ENCODE results near the gene ADAM15. TPM values are rescaled to one million over a fixed set of nuclear protein-coding genes. Genes with fewer than 3 reads are reported as not detected.
A peak's percentile ranks its signal among the peaks of the same experiment; 100 is the strongest.

Gene ADAM15
- total and polyA plus RNA-seq, 2 donors (not counting 1 experiment from before 2014, with no cell fraction given): 14.6 to 28.4 TPM

- Histone ChIP-seq H2AFZ (ENCODE audit: insufficient read depth, low read depth, low read length, poor library complexity, severe bottlenecking) (no peak overlapping the region), H3K9me3 (ENCODE audit: control extremely low read depth in 1 of 3, control insufficient read depth in 2 of 3, insufficient read depth in 1 of 3, low read length in 2 of 3) (peaks cover 0 to 12% (median 0%) of the 10 kb centered on the region in 3 donors), H3K79me2 (ENCODE audit: control insufficient read depth, insufficient read depth, low read length) (no peaks in the 10 kb centered on the region), H4K20me1 (ENCODE audit: control insufficient read depth, insufficient read depth, low read length, poor library complexity, severe bottlenecking) (peaks cover 21% of the 10 kb centered on the region), H3K36me3 (replicated peaks in 1 of 2; ENCODE audit: control extremely low read depth in 1 of 2, control insufficient read depth in 1 of 2, extremely low read depth in 1 of 2, insufficient read depth in 2 of 2, low read length in 1 of 2) (no peaks in the 10 kb centered on the region), H3K9ac (ENCODE audit: low read length) (no peak overlapping the region), H3K4me3 (ENCODE audit: control extremely low read depth in 1 of 5, extremely low read depth in 1 of 5, insufficient read depth in 1 of 5, low read depth in 2 of 5, low read length in 4 of 5) (no peak overlapping the region), H3K4me2 (replicated peaks; ENCODE audit: low read depth, low read length, poor library complexity, severe bottlenecking) (no peak overlapping the region), H3K4me1 (ENCODE audit: control insufficient read depth in 2 of 2, insufficient read depth in 2 of 2, low read length in 2 of 2) (peaks cover 39 to 49% of the 10 kb centered on the region in 2 donors), H3K27me3 (replicated peaks in 1 of 4; ENCODE audit: control extremely low read depth in 1 of 4, control insufficient read depth in 3 of 4, insufficient read depth in 4 of 4, low read length in 3 of 4) (peaks cover 0 to 26% (median 17%) of the 10 kb centered on the region in 4 experiments), H3K27ac (ENCODE audit: low read length in 2 of 2) (no peak overlapping the region)
- CTCF ChIA-PET: interaction anchor here (0.8 to 4.0 kb wide), 5 partner anchors 9 to 516 kb away, joined by 3 to 32 read pairs (median 6); partner anchors contain the start of genes ADAM15 and EFNA4
- no peak overlapping the region for H3K27ac Mint-ChIP-seq
- POLR2A ChIA-PET: interaction anchor here (1.8 kb wide), 1 partner anchor 9 kb away, joined by 4 read pairs; no protein-coding TSS in a partner anchor
- intact Hi-C loops (cut with micrococcal nuclease): loop anchor here (5.0 kb wide), 1 partner anchor 1361 kb away; no protein-coding TSS in a partner anchor
- 67% methylated on average over 1 of the region's 1 CpG for WGBS (ENCODE audit: insufficient coverage)
- no peaks in the 10 kb centered on the region for H3K9me3 Mint-ChIP-seq (ENCODE audit: insufficient read depth)
- H3K27me3 Mint-ChIP-seq: peaks cover 13% of the 10 kb centered on the region
- H3K4me1 Mint-ChIP-seq: peaks cover 55% of the 10 kb centered on the region
- DNase-seq (no peak), ATAC-seq (ENCODE audit: low read depth) (no peak)
- H3K4me3 Mint-ChIP-seq: no peak overlapping the region
- no peak for TF ChIP-seq EZH2 (IDR thresholded peaks at IDR 0.05; ENCODE audit: borderline replicate concordance, insufficient read depth, low read depth, low read length, poor library complexity, severe bottlenecking)
- TF ChIP-seq, protein P1, sequence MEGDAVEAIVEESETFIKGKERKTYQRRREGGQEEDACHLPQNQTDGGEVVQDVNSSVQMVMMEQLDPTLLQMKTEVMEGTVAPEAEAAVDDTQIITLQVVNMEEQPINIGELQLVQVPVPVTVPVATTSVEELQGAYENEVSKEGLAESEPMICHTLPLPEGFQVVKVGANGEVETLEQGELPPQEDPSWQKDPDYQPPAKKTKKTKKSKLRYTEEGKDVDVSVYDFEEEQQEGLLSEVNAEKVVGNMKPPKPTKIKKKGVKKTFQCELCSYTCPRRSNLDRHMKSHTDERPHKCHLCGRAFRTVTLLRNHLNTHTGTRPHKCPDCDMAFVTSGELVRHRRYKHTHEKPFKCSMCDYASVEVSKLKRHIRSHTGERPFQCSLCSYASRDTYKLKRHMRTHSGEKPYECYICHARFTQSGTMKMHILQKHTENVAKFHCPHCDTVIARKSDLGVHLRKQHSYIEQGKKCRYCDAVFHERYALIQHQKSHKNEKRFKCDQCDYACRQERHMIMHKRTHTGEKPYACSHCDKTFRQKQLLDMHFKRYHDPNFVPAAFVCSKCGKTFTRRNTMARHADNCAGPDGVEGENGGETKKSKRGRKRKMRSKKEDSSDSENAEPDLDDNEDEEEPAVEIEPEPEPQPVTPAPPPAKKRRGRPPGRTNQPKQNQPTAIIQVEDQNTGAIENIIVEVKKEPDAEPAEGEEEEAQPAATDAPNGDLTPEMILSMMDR (IDR thresholded peaks at IDR 0.05): no peak
These were observed 25.3 kb downstream of the ADAM15 start for GRCh38 chr1:155076371-155076770.

GRCh38 chr1:155077346-155077745 lies 26.2 kb downstream of the ADAM15 start:
- H3K9ac ChIP-seq (ENCODE audit: low read length): no peak overlapping the region
- peaks cover 44 to 51% of the 10 kb centered on the region in 2 donors for H3K4me1 ChIP-seq (ENCODE audit: control insufficient read depth in 2 of 2, insufficient read depth in 2 of 2, low read length in 2 of 2)
- 98% methylated on average over 3 of the region's 3 CpGs for WGBS (ENCODE audit: insufficient coverage)
- POLR2A ChIA-PET: no interaction called here
- H3K4me3 Mint-ChIP-seq: peak overlapping the region; percentile 46
- H3K4me3 ChIP-seq (ENCODE audit: control extremely low read depth in 1 of 5, extremely low read depth in 1 of 5, insufficient read depth in 1 of 5, low read depth in 2 of 5, low read length in 4 of 5): no peak overlapping the region
- H3K27ac ChIP-seq (ENCODE audit: low read length in 2 of 2): no peak overlapping the region
- no peak for TF ChIP-seq EZH2 (IDR thresholded peaks at IDR 0.05; ENCODE audit: borderline replicate concordance, insufficient read depth, low read depth, low read length, poor library complexity, severe bottlenecking)
- TF ChIP-seq, protein P1 (IDR thresholded peaks at IDR 0.05): no peak
- peaks cover 23% of the 10 kb centered on the region for H4K20me1 ChIP-seq (ENCODE audit: control insufficient read depth, insufficient read depth, low read length, poor library complexity, severe bottlenecking)
- ATAC-seq (ENCODE audit: low read depth) (no peak), DNase-seq (no peak)
- H3K27ac Mint-ChIP-seq: no peak overlapping the region
- peaks cover 20% of the 10 kb centered on the region for H3K27me3 Mint-ChIP-seq
- H3K79me2 ChIP-seq (ENCODE audit: control insufficient read depth, insufficient read depth, low read length): no peaks in the 10 kb centered on the region
- peaks cover 53% of the 10 kb centered on the region for H3K4me1 Mint-ChIP-seq
- H3K36me3 ChIP-seq (replicated peaks in 1 of 2; ENCODE audit: control extremely low read depth in 1 of 2, control insufficient read depth in 1 of 2, extremely low read depth in 1 of 2, insufficient read depth in 2 of 2, low read length in 1 of 2): no peaks in the 10 kb centered on the region
- peaks cover 0 to 35% (median 25%) of the 10 kb centered on the region in 4 experiments for H3K27me3 ChIP-seq (replicated peaks in 1 of 4; ENCODE audit: control extremely low read depth in 1 of 4, control insufficient read depth in 3 of 4, insufficient read depth in 4 of 4, low read length in 3 of 4)
- H3K9me3 ChIP-seq (ENCODE audit: control extremely low read depth in 1 of 3, control insufficient read depth in 2 of 3, insufficient read depth in 1 of 3, low read length in 2 of 3): peaks cover 0 to 17% (median 0%) of the 10 kb centered on the region in 3 donors
- CTCF ChIA-PET: interaction anchor here (1.0 to 4.0 kb wide), 7 partner anchors 8 to 26 kb away, joined by 3 to 32 read pairs (median 6); partner anchors contain the start of genes ADAM15 and EFNA4
- H2AFZ ChIP-seq (ENCODE audit: insufficient read depth, low read depth, low read length, poor library complexity, severe bottlenecking): no peak overlapping the region
- intact Hi-C loops (cut with micrococcal nuclease): loop anchor here (5.0 kb wide), 1 partner anchor 1360 kb away; no protein-coding TSS in a partner anchor
- H3K9me3 Mint-ChIP-seq (ENCODE audit: insufficient read depth): no peaks in the 10 kb centered on the region
- H3K4me2 ChIP-seq (replicated peaks; ENCODE audit: low read depth, low read length, poor library complexity, severe bottlenecking): no peak overlapping the region
